Mononuclear cell (primary cell): ENCODE data around the gene LOXL4. TPM values are rescaled to one million over a fixed set of nuclear protein-coding genes. Genes with fewer than 3 reads are reported as not detected.
"Not testable (repeated sequence)": the region's sequence is repeated elsewhere in the genome, so short reads cannot be mapped to it uniquely, and the experiment has no call there.

Experiments used
- H3K27me3 ChIP-seq: 2 replicates; pipeline ENCODE4 v1.6.0; 2011; ENCODE audit warnings: low read length, control low read depth; ENCODE audit not compliant: insufficient read depth
- H3K4me1 ChIP-seq: 2 replicates; pipeline ENCODE4 v1.5.1; 2011; ENCODE audit warnings: mild to moderate bottlenecking, low read length, control low read depth; ENCODE audit not compliant: insufficient read depth
- H3K4me3 ChIP-seq: 2 replicates; pipeline ENCODE4 v1.5.1; 2011; ENCODE audit warnings: mild to moderate bottlenecking, low read length, moderate library complexity
- H3K9me3 ChIP-seq: 2 replicates; pipeline ENCODE4 v1.5.1; 2011; ENCODE audit warnings: low read depth, mild to moderate bottlenecking, control low read depth, low read length
- total RNA-seq: library from RNA; depleted of rRNA; stranded (reverse); fragments of >200 nt; gene quantifications from one replicate; pipeline ENCODE4 v1.2.3, GENCODE V29; 2012

The LOXL4 gene
- total RNA-seq, 1 donor, result 0.10 TPM

- Histone ChIP-seq H3K4me1 (no peaks in the 10 kb centered on the region), H3K4me3 (no peak overlapping the region), H3K9me3 (no peaks in the 10 kb centered on the region), H3K27me3 (no peaks in the 10 kb centered on the region)
Measured at GRCh38 chr10:98249134-98249533, 18.9 kb downstream of the LOXL4 start.

DNA sequence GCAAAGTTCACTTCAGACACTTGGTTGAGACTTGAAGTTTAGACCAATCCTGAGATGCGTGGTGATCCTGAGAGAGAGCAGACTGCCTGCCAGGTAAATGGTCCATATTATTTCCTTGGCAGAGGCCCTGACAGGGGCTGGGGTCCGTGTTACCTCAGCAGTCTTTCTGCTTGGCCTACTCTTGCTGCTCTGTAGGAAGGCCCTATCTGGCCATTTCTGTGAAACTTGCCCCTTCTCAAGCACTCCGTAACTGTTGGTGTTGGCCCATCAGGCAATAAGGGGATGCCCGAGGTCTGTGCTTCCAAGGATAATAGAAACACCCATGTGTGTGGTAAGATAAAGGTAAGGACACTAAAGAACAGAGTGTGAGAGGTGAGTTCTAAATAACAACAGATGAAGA lies 20.0 kb downstream of the LOXL4 start:
- H3K4me1 ChIP-seq, result no peaks in the 10 kb centered on the region
- H3K27me3 ChIP-seq, result no peaks in the 10 kb centered on the region
- H3K4me3 ChIP-seq, result no peak overlapping the region
- H3K9me3 ChIP-seq, result no peaks in the 10 kb centered on the region

DNA sequence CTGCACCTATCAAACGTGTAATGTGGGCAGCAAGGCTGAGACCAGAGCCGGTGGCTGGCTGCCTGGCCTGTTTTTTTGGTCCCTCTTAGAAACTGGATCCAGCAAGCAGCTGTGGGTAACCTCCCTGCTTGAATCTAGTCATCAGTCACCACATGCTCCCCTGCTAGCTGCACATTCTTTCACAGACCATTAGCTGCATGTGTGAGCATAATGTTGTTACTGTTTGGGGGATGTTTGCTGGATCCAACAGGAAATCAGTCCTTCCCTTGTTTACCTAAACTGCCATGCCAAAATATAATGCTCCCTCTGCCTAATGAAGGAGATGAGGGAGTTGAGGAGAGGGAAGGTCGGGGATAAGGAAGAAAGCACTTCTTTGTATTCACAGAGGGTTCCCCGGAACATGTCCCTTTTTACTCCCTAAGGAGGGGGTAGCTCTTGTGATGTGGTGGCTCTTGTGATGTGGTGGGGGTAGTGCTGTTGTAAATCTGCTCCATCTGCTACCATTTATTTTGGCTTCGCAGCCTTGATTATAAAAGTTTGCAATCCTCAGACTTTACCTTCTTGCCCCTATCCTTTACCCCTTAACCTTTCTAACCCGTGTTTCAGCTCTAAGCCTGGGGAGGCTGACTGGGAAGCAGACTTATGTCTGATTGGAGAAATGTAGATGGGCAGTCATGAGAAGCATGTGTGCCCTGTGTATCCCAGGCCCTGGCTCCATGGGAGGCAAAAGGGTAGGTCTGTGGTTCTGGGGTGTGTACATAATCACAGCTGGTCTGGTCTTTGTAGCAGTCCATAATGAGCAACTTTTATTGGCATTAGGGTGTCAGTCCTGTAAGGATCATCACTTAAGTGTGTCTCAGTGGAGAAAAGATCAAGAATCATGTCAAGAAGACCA lies 20.8 kb downstream of the LOXL4 start:
- no peaks in the 10 kb centered on the region for H3K4me1 ChIP-seq
- H3K9me3 ChIP-seq, result no peaks in the 10 kb centered on the region
- H3K4me3 ChIP-seq, result no peak overlapping the region
- no peaks in the 10 kb centered on the region for H3K27me3 ChIP-seq

DNA sequence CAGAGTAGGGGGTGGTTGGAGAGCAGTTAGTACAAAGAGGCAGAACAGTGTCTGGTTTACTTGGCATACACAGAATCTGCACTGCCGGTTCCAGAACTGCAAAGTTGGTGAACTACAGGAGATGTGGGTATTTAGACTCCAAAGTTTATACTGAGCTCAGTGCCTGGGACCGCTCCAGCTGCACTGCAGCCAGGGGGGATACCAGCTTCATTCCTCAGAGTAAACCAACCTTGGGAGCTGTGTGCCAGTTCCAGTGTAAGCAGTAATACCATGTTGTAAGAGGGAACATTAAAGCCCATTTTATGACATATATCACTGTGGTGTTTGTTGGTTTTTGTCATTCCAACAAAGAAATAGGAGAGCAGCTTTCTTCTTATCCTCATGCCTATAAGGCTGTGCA lies 23.4 kb downstream of the LOXL4 start:
- H3K27me3 ChIP-seq, result no peaks in the 10 kb centered on the region

DNA sequence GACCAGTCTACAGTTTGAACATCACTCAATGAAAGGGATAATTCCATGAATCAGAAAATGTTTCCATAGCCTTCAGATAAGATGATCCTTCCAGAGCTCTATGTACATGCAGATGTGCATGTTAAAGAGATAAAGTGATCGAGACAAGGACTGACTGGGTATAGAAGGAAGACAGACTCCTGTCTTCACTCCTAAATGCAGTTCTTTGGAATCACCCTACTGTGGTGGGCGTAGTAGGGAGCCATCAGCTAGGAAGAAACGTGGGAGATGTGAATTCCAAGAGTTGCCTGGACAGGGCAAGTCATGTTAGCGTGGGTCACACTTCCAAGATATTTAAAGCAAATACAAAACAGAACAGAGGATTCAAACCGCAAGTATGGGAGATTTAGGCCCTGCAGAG lies 23.9 kb downstream of the LOXL4 start:
- no peaks in the 10 kb centered on the region for H3K4me1 ChIP-seq
- H3K4me3 ChIP-seq, result no peak overlapping the region
- H3K9me3 ChIP-seq, result no peaks in the 10 kb centered on the region
- no peaks in the 10 kb centered on the region for H3K27me3 ChIP-seq

More for the DNA sequence above, 23.4 kb downstream of the LOXL4 start:
- H3K4me1 ChIP-seq, result no peaks in the 10 kb centered on the region
- no peak overlapping the region for H3K4me3 ChIP-seq
- no peaks in the 10 kb centered on the region for H3K9me3 ChIP-seq

- Histone ChIP-seq H3K4me3 (no peak overlapping the region), H3K27me3 (no peaks in the 10 kb centered on the region), H3K4me1 (no peaks in the 10 kb centered on the region), H3K9me3 (no peaks in the 10 kb centered on the region)
Measured at GRCh38 chr10:98242823-98243222, 25.2 kb downstream of the LOXL4 start.

GRCh38 chr10:98240524-98240923 lies 27.5 kb downstream of the LOXL4 start:
- Histone ChIP-seq H3K27me3 (no peaks in the 10 kb centered on the region), H3K9me3 (no peaks in the 10 kb centered on the region), H3K4me3 (no peak overlapping the region), H3K4me1 (no peaks in the 10 kb centered on the region)

DNA sequence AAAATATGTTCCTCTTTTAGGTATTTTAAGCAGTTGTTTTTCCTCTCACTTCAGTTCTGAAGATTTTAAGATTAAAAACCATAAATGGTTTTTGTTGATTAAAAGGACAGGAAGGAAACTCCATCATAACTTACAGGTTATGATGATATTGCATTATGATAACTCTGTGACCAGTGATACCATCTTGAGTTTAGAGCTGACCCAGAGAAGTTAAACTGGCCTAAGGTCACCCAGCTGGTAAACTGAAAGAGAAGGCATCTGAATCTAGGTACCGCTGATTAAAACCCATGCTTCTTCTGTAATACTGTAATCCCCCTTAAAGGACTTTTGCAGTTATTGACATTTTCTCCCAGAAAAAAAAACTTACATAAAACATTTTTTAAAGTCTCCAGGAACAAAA lies 29.6 kb downstream of the LOXL4 start:
- H3K27me3 ChIP-seq, result no peaks in the 10 kb centered on the region
- H3K4me3 ChIP-seq, result no peak overlapping the region
- no peaks in the 10 kb centered on the region for H3K9me3 ChIP-seq
- H3K4me1 ChIP-seq, result no peaks in the 10 kb centered on the region

GRCh38 chr10:98236862-98237261 lies 31.1 kb downstream of the LOXL4 start:
- Histone ChIP-seq H3K27me3 (no peaks in the 10 kb centered on the region), H3K4me1 (no peaks in the 10 kb centered on the region), H3K4me3 (no peak overlapping the region), H3K9me3 (no peaks in the 10 kb centered on the region)

DNA sequence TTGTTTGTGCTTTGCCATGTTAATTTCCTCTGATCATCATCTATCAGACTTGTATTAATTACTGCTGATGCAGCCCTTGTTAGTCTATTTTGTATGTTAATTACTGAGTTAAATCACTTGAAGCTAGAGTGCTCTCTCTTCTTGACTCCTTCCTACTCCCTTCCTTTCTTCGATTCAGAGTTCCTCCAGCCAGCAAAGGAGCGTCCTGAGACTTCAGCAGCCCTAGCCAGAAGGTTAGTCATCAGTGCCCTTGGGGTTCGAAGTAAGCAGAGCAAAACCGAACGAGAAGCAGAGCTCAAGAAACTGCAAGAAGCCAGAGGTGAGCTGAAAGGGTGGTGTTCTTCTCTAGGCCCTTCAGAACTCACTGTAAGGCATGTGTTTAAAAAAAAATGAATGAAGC lies 32.1 kb downstream of the LOXL4 start:
- Histone ChIP-seq H3K4me1 (no peaks in the 10 kb centered on the region), H3K9me3 (no peaks in the 10 kb centered on the region), H3K4me3 (no peak overlapping the region), H3K27me3 (no peaks in the 10 kb centered on the region)

GRCh38 chr10:98231417-98231816 lies 36.6 kb downstream of the LOXL4 start:
- H3K4me3 ChIP-seq, result no peak overlapping the region

DNA sequence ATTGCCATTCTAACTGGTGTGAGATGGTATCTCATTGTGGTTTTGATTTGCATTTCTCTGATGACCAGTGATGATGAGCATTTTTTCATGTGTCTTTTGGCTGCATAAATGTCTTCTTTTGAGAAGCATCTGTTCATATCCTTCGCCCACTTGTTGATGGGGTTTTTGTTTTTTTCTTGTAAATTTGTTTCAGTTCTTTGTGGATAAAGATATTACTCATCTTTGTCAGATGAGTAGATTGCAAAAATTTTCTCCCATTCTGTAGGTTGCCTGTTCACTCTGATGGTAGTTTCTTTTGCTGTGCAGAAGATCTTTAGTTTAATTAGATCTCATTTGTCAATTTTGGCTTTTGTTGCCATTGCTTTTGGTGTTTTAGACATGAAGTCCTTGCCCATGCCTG lies 39.7 kb downstream of the LOXL4 start:
- H3K4me3 ChIP-seq, H3K4me1 ChIP-seq, H3K9me3 ChIP-seq, H3K27me3 ChIP-seq: not testable (repeated sequence)

More at GRCh38 chr10:98231417-98231816, 36.6 kb downstream of the LOXL4 start:
- Histone ChIP-seq H3K9me3 (no peaks in the 10 kb centered on the region), H3K27me3 (no peaks in the 10 kb centered on the region), H3K4me1 (no peaks in the 10 kb centered on the region)

GRCh38 chr10:98227713-98228112 lies 40.3 kb downstream of the LOXL4 start:
- not testable (repeated sequence) for H3K9me3 ChIP-seq, H3K4me1 ChIP-seq, H3K27me3 ChIP-seq, H3K4me3 ChIP-seq

DNA sequence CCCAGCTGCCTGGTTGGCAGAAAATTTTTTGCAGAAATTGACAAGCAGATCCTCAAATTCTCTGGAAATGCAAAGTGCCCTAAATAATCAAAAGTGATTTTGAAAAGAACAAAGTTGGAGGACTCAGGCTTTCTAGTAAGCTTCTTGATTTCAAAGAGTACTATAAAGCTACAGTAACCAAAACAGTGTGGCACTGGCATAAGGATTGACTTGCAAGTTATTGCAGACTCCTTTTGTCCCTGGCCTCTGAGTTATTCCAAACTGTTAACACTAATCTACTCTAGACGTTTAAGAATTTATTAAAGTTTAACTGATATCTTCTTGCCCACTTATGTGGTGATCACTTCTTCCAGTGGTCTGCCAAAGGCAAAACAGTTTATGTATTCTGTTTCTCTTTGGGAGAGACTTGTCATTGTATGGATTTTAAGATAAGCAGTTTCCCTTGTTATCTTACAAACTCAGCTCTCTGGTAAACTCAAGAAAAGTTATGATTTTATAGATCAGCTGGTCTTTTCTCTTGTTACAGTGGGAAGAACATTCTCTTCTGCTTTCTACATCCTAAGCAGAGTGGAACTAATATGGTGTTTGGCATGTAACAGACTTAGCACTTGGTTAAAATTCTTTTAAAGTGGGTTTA lies 41.4 kb downstream of the LOXL4 start:
- Histone ChIP-seq H3K9me3 (no peaks in the 10 kb centered on the region), H3K27me3 (no peaks in the 10 kb centered on the region), H3K4me1 (no peaks in the 10 kb centered on the region), H3K4me3 (no peak overlapping the region)

DNA sequence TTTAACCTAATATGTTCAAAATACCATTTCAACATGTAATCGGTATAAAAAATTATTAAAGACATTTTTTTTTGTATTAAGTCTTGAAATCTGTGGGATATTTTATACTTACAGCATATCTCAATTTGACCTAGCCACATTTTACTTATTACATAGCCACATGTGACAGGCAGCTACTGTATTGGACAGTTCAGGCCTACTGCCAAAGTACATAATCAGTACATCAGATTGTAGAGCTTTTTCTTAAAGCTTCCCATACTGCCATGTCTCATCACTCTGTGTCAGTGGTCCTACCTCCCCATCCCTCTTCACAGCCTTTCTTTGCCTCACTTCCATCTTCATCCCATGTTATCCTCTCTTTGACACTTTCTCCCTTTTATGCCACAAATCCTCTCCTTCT lies 43.0 kb downstream of the LOXL4 start:
- no peaks in the 10 kb centered on the region for H3K4me1 ChIP-seq
- peaks cover 1% of the 10 kb centered on the region for H3K9me3 ChIP-seq
- no peaks in the 10 kb centered on the region for H3K27me3 ChIP-seq
- no peak overlapping the region for H3K4me3 ChIP-seq

DNA sequence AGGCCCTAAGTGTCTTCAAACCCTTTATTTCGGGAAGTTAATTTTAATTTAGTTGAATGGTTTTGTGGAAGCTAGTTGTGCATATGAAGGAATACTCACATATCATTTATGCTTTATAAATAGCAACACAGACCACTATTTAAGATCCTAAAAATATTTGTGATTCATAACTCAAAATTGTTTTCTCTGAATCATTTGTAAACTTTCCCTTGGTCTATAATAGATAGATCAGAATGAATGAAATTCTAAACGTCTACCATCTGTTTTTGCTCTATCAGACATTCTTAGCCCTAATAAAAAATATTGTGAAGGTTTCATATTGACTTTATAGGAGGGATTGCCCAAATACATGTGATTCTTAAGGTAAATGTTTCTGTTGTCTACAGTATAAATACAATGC lies 43.5 kb downstream of the LOXL4 start:
- Histone ChIP-seq H3K4me3 (no peak overlapping the region), H3K4me1 (no peaks in the 10 kb centered on the region), H3K27me3 (no peaks in the 10 kb centered on the region), H3K9me3 (peaks cover 6% of the 10 kb centered on the region)
